GM12873 (cell line): ENCODE data around the gene PEPD.

ENCODE experiments used
- CTCF ChIP-seq: IDR thresholded peaks from 2 replicates; pipeline ENCODE4 v1.5.1; 2012; ENCODE audit warnings: low read depth, mild to moderate bottlenecking, moderate library complexity, low read length, control low read depth; ENCODE audit not compliant: insufficient read depth; ENCODE audit errors: missing control alignments

The PEPD gene

GRCh38 chr19:33443638-33444561 is 77.7 kb downstream of the PEPD start:
- TF ChIP-seq CTCF: no peak

GRCh38 chr19:33442706-33443105 is 78.9 kb downstream of the PEPD start:
- no peak for TF ChIP-seq CTCF

DNA sequence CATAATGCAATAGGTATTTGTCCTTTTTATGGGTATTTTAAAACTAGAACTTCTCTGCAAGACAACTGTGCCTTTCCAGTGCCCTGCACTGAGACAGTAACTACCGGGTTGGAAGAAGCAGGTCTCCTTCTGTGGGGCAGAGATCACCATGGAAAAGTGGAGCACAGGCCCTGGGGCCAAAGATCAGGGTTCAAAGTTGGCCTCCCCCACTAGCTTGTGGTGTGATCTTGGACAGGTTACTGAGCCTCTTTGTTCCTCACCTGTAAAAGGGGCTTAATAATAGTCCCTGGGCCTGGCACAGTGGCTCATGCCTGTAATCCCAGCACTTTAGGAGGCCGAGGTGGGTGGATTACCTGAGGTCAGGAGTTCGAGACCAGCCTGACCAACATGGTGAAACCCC is 79.8 kb downstream of the PEPD start:
- no peak for TF ChIP-seq CTCF

- no peak for TF ChIP-seq CTCF
Measured at GRCh38 chr19:33441277-33441699, 80.3 kb downstream of the PEPD start.

- no peak for TF ChIP-seq CTCF
Measured at GRCh38 chr19:33440682-33441081, 80.9 kb downstream of the PEPD start.

DNA sequence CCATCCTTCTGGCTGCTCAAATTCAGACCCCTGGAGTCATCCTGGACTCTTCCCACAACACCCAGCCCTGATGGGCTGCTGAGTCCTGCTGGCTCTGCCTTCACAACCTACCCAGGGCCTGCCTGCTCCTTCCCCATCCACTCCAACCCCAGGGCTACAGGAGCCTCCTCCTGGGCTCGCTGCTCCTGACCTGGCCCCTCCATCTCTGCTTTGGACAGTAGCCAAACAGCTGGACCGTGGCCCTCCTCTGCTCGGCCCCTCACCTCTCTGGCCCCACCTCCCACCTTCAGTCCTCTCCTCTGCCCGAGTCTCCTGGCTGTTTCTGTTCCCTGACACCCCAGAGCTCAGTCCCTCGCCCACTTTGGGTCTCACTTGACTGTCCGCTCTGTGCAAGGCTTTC is 81.3 kb downstream of the PEPD start:
- no peak for TF ChIP-seq CTCF

DNA sequence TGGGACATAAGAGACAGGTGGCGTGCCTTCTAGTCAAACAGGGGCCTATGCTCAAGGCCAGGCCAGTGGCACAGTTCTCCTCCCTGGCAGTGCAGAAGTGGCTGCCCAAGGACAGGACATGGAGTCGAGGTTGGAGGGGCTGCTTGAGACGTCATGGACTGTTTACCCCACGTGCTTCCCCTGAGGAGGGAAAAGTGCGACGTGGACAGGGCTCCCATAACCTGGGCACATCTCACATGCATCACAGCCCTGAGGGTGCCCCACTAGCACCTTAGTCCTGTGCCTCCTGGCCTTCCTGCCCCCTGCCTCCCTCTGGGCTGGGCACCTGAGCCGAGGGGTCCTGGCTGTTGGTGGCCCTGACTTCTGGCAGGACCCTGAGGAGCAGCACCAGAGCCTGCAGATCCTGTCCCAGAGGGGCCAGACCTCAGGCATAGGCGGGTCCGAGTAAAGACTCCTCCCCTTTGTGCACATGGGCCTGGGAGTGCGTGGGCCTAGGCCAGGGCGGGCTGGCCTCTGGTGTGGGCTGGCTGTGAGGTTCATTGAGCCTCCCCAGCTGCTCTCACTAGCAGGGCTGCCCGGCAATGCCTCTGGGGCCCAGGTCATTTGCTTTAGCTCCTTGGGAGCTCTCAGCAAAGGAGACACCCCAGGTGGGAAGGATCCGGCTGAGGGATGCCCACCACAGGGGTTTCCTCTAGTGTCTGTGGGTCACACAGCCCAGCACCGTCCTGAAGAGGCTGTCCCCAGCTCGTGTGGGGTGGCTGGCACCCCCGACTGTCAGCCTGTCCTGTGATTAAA is 82.4 kb downstream of the PEPD start:
- no peak for TF ChIP-seq CTCF
